HepG2 (cell line): ENCODE results near the gene CPO. TPM values are rescaled to one million over a fixed set of nuclear protein-coding genes. Genes with fewer than 3 reads are reported as not detected.
A peak's percentile ranks its signal among the peaks of the same experiment; 100 is the strongest.

Experiments used
- ATAC-seq: fragments of 200-7000 bp; cut with Tn5 transposase; 3 replicates; pipeline ENCODE4 v1.9.1; 2020; ENCODE audit warnings: mild to moderate bottlenecking, moderate library complexity
- BruUV-seq: library from RNA; stranded (reverse); fragments of 400-500 nt; replicated peaks from 2 replicates; lab custom pipeline; 2021; lab: Mats Ljungman, UMichigan
- CTCF ChIA-PET: fragments of 300-600 bp; formaldehyde crosslinking; extraction: SDS; loops from one replicate; lab custom pipeline; 2021; ENCODE audit warnings: low total read pairs, inconsistent platforms, low intra/inter-chr PET ratio; lab: Yijun Ruan, JAX
- POLR2A ChIA-PET: fragments of 350-600 bp; sonication (Branson Sonifier 250); formaldehyde crosslinking; loops from one replicate; lab custom pipeline; 2020; ENCODE audit warnings: antibody characterized with exemption, inconsistent platforms; lab: Yijun Ruan, JAX
- DNase-seq: peaks from one replicate; pipeline ENCODE4 v3.0.0-alpha.2; 2015; ENCODE audit warnings: low spot score
- FAIRE-seq: peaks from 3 replicates; lab custom pipeline; 2011; peaks lifted over from hg19 to GRCh38; lab: Jason Lieb, UNC
- H2AFZ ChIP-seq: one replicate; pipeline ENCODE4 v1.6.1; 2011; ENCODE audit warnings: low read length, inconsistent platforms
- H3K27ac ChIP-seq: fragments of 300-600 bp; 3 replicates; pipeline ENCODE4 v1.8.0; 2011; ENCODE audit warnings: mixed run types, mild to moderate bottlenecking, mixed read lengths, low read length, inconsistent platforms; ENCODE audit not compliant: insufficient read depth; ENCODE audit errors: extremely low read length
- H3K27me3 ChIP-seq, 2 experiments: fragments of 200-600 bp in 1 of 2; 2 replicates in 1 of 2; 3 replicates in 1 of 2; pipeline versions ENCODE4 v1.6.0 to v1.8.0; 2011; ENCODE audit warnings: low read length in 2 of 2, mild to moderate bottlenecking in 2 of 2, moderate library complexity in 2 of 2, inconsistent platforms in 1 of 2; ENCODE audit not compliant: insufficient read depth in 2 of 2, control insufficient read depth in 1 of 2
- H3K36me3 ChIP-seq, 2 experiments: fragments of 200-600 bp in 1 of 2; replicated peaks in 1 of 2; 2 replicates in 1 of 2; 3 replicates in 1 of 2; pipeline versions ENCODE4 v1.5.1 to v1.8.0; 2011; ENCODE audit warnings: low read length in 2 of 2, inconsistent platforms in 1 of 2; ENCODE audit not compliant: insufficient read depth in 2 of 2, control insufficient read depth in 1 of 2
- H3K4me1 ChIP-seq: 2 replicates; pipeline ENCODE4 v1.5.1; 2012; ENCODE audit warnings: low read length, inconsistent platforms; ENCODE audit not compliant: insufficient read depth
- H3K4me2 ChIP-seq: 2 replicates; pipeline ENCODE4 v1.6.0; 2011; ENCODE audit warnings: low read depth, low read length, inconsistent platforms
- H3K4me3 ChIP-seq, 3 experiments: fragments of 200-600 bp in 1 of 3; sonication (generic), shearing (Covaris generic) in 1 of 3; replicated peaks in 1 of 3; 2 replicates each; pipeline ENCODE4 v1.5.1; 2011 to 2016; ENCODE audit warnings: low read length in 3 of 3, inconsistent platforms in 2 of 3, low read depth in 2 of 3, mild to moderate bottlenecking in 2 of 3, control low read depth in 1 of 3, mixed read lengths in 1 of 3; ENCODE audit not compliant: insufficient read depth in 1 of 3
- H3K79me2 ChIP-seq: one replicate; pipeline ENCODE4 v1.6.1; 2011; ENCODE audit warnings: low read length, inconsistent platforms; ENCODE audit not compliant: insufficient read depth
- H3K9ac ChIP-seq: 2 replicates; pipeline ENCODE4 v1.6.0; 2011; ENCODE audit warnings: mild to moderate bottlenecking, low read depth, low read length, inconsistent platforms; ENCODE audit not compliant: insufficient read depth
- H3K9me3 ChIP-seq: 2 replicates; pipeline ENCODE4 v1.5.1; 2012; ENCODE audit warnings: mild to moderate bottlenecking, low read length
- H4K20me1 ChIP-seq: 2 replicates; pipeline ENCODE4 v1.6.0; 2011; ENCODE audit warnings: inconsistent platforms, mild to moderate bottlenecking, low read length, moderate library complexity; ENCODE audit not compliant: insufficient read depth
- MAFF ChIP-seq: IDR thresholded peaks from 2 replicates; pipeline ENCODE4 v1.6.1; 2011; ENCODE audit warnings: low read depth, low read length, improper control_type of control experiment
- MAFG ChIP-seq: sonication (generic); formaldehyde crosslinking; IDR thresholded peaks from 2 replicates; pipeline ENCODE4 v1.5.1; 2020; ENCODE audit warnings: mild to moderate bottlenecking, missing genetic modification reagents
- MAFK ChIP-seq, 2 experiments: IDR thresholded peaks in 1 of 2; conservative IDR thresholded peaks in 1 of 2; 2 replicates each; pipeline ENCODE4 v1.6.1; 2011; ENCODE audit warnings: improper control_type of control experiment in 2 of 2, low read length in 2 of 2
- RAD51 ChIP-seq: fragments of 450-650 bp; IDR thresholded peaks from 2 replicates; pipeline ENCODE4 v1.6.1; 2016; ENCODE audit warnings: borderline replicate concordance
- SKIL ChIP-seq: sonication (generic); formaldehyde crosslinking; IDR thresholded peaks from 2 replicates; pipeline ENCODE4 v1.8.0; 2022; ENCODE audit warnings: missing genetic modification reagents, mild to moderate bottlenecking, moderate library complexity, borderline replicate concordance
- SRF ChIP-seq: IDR thresholded peaks from 2 replicates; pipeline ENCODE4 v1.6.1; 2011; ENCODE audit warnings: mild to moderate bottlenecking, low read depth, low read length, moderate library complexity
- TARDBP ChIP-seq: sonication (generic); formaldehyde crosslinking; IDR thresholded peaks from 2 replicates; pipeline ENCODE4 v1.8.0; 2022; ENCODE audit warnings: mild to moderate bottlenecking, missing genetic modification reagents
- ZIK1 ChIP-seq: sonication (generic); formaldehyde crosslinking; IDR thresholded peaks from 2 replicates; pipeline ENCODE4 v1.5.0; 2020; ENCODE audit warnings: mild to moderate bottlenecking, low read depth, missing genetic modification reagents, borderline replicate concordance
- WGBS: methylation state at CpG from one replicate; pipeline ENCODE4 v1.1.6; 2017; ENCODE audit warnings: low lambda C conversion rate; 5-methylcytosine and 5-hydroxymethylcytosine counted together
- in situ Hi-C: cut with HindIII; loops from 2 replicates; pipeline ENCODE4 v1.10.0; 2017; ENCODE audit warnings: low pct_unique_long_range_greater_than_20kb; ENCODE audit not compliant: extremely low pct_ligation_motif_present
- intact Hi-C: fragments of 100-400 bp; cut with micrococcal nuclease; formaldehyde crosslinking; loops from one replicate; pipeline ENCODE4 v1.10.0; 2022; ENCODE audit not compliant: unreplicated experiment
- polyA plus RNA-seq, 8 experiments: library from polyadenylated mRNA; depleted of rRNA in 3 of 8; stranded (reverse) in 7 of 8; unstranded in 1 of 8; fragments of >200 nt; fragmentation: Illumina TruSeq in 4 of 8; extraction: Trizol in 4 of 8; gene quantifications; 2 replicates each; pipeline versions ENCODE4 v1.2.1 to v1.2.3, GENCODE V29; 2011 to 2016; ENCODE audit warnings: low read depth in 4 of 8, missing spikeins in 1 of 8, mixed read lengths in 1 of 8; ENCODE audit not compliant: insufficient read depth in 1 of 8
- total RNA-seq, 5 experiments: library from RNA; depleted of rRNA; stranded (reverse); fragments of >200 nt; fragmentation: Illumina TruSeq; extraction: Trizol; gene quantifications; 2 replicates each; pipeline ENCODE4 v1.2.3, GENCODE V29; 2016; ENCODE audit warnings: low read depth in 1 of 5

Gene CPO
- total and polyA plus RNA-seq, 2 of the 13 experiments (the other 11 are each of a cell fraction or from before 2014, with no cell fraction given): 0.07 TPM; not detected in 1

- no peak for TF ChIP-seq TARDBP
These were observed 24.2 kb upstream of the CPO start (continued) for GRCh38 chr2:206915121-206915520.

- no peak overlapping the region for H3K4me3 ChIP-seq
- H4K20me1 ChIP-seq: no peaks in the 10 kb centered on the region
- H3K27ac ChIP-seq: no peak overlapping the region
- H3K9ac ChIP-seq: no peak overlapping the region
- H3K4me1 ChIP-seq: no peaks in the 10 kb centered on the region
- CTCF ChIA-PET: no interaction called here
- POLR2A ChIA-PET: no interaction called here
- intact Hi-C loops (no loop called here), in situ Hi-C loops (no loop called here)
- no TSS peak for BruUV-seq
- 3% methylated on average over 2 of the region's 2 CpGs for WGBS
- no peak overlapping the region for H3K4me2 ChIP-seq
- no peak overlapping the region for H2AFZ ChIP-seq
- FAIRE-seq (no peak), DNase-seq (no peak), ATAC-seq (no peak)
- H3K9me3 ChIP-seq: no peaks in the 10 kb centered on the region
- no peak for TF ChIP-seq SRF
- no peak for TF ChIP-seq SKIL
- no peak for TF ChIP-seq RAD51
- no peaks in the 10 kb centered on the region for H3K79me2 ChIP-seq
- no peaks in the 10 kb centered on the region for H3K36me3 ChIP-seq
- H3K27me3 ChIP-seq: no peaks in the 10 kb centered on the region
These were observed 21.1 kb upstream of the CPO start for GRCh38 chr2:206918263-206918662.

GRCh38 chr2:206920310-206920709 is 19.0 kb upstream of the CPO start:
- CTCF ChIA-PET: no interaction called here

More at GRCh38 chr2:206920310-206920709, 19.0 kb upstream of the CPO start:
- no peak overlapping the region for H3K9ac ChIP-seq
- intact Hi-C loops: no loop called here
- WGBS: 16% methylated on average over 3 of the region's 3 CpGs
- H3K27ac ChIP-seq: no peak overlapping the region
- POLR2A ChIA-PET: no interaction called here
- no peaks in the 10 kb centered on the region for H3K4me1 ChIP-seq
- no TSS peak for BruUV-seq
- in situ Hi-C loops: no loop called here
- H2AFZ ChIP-seq: no peak overlapping the region
- no peak overlapping the region for H3K4me3 ChIP-seq
- no peaks in the 10 kb centered on the region for H3K79me2 ChIP-seq
- TF ChIP-seq MAFK (conservative IDR thresholded peaks at IDR 0.05 in 1 of 2, IDR thresholded peaks at IDR 0.05 in 1 of 2; ENCODE audit: low read length in 2 of 2) (peak; percentile 100), ZIK1 (CRISPR knock-in tag) (no peak), MAFG (peak; percentile 77), MAFF (peak; percentile 100)
- TF ChIP-seq, all 625 proteins: peak for 3
- DNase-seq: no peak
- H4K20me1 ChIP-seq: no peaks in the 10 kb centered on the region
- H3K27me3 ChIP-seq: no peaks in the 10 kb centered on the region
- no peak for ATAC-seq
- no peaks in the 10 kb centered on the region for H3K36me3 ChIP-seq
- FAIRE-seq: no peak
- H3K9me3 ChIP-seq: no peaks in the 10 kb centered on the region
- H3K4me2 ChIP-seq: no peak overlapping the region
